Dedifferentiated amniotic fluid mesenchymal stem cell (primary cell): ENCODE data around the gene CLOCK.

ENCODE experiments used
- DNase-seq: peaks from one replicate; pipeline ENCODE4 v3.0.0-alpha.2; 2016; ENCODE audit errors: extremely low spot score

The CLOCK gene

GRCh38 chr4:55540271-55540670, 6.4 kb downstream of the CLOCK start:
- no peak for DNase-seq

- DNase-seq, result no peak
These were observed 7.1 kb downstream of the CLOCK start for GRCh38 chr4:55539658-55540057.

- no peak for DNase-seq
These were observed 8.2 kb downstream of the CLOCK start for GRCh38 chr4:55538531-55538930.

GRCh38 chr4:55534306-55534705, 12.4 kb downstream of the CLOCK start:
- DNase-seq, result no peak

- DNase-seq, result no peak
These were observed 16.0 kb downstream of the CLOCK start for GRCh38 chr4:55530691-55531090.

GRCh38 chr4:55530167-55530566, 16.5 kb downstream of the CLOCK start:
- no peak for DNase-seq

- no peak for DNase-seq
These were observed 18.2 kb downstream of the CLOCK start for GRCh38 chr4:55528491-55528890.

GRCh38 chr4:55524844-55525571, 21.7 kb downstream of the CLOCK start:
- DNase-seq, result peak; percentile 54

- no peak for DNase-seq
These were observed 28.3 kb downstream of the CLOCK start for GRCh38 chr4:55518442-55518841.

GRCh38 chr4:55517526-55518229, 29.0 kb downstream of the CLOCK start:
- no peak for DNase-seq

- DNase-seq, result no peak
These were observed 33.7 kb downstream of the CLOCK start for GRCh38 chr4:55512922-55513571.

GRCh38 chr4:55512077-55512476, 34.6 kb downstream of the CLOCK start:
- no peak for DNase-seq

- no peak for DNase-seq
These were observed 36.0 kb downstream of the CLOCK start for GRCh38 chr4:55510685-55511084.

GRCh38 chr4:55509266-55509665, 37.4 kb downstream of the CLOCK start:
- no peak for DNase-seq

- DNase-seq, result no peak
These were observed 39.1 kb downstream of the CLOCK start for GRCh38 chr4:55507612-55508011.

GRCh38 chr4:55503169-55503568, 43.5 kb downstream of the CLOCK start:
- peak; percentile 57 for DNase-seq

- no peak for DNase-seq
These were observed 46.6 kb downstream of the CLOCK start for GRCh38 chr4:55500072-55500471.

- DNase-seq, result no peak
These were observed 47.2 kb downstream of the CLOCK start for GRCh38 chr4:55499495-55499894.

- no peak for DNase-seq
These were observed 48.7 kb downstream of the CLOCK start for GRCh38 chr4:55498051-55498450.

GRCh38 chr4:55491486-55491885, 55.2 kb downstream of the CLOCK start:
- no peak for DNase-seq

- no peak for DNase-seq
These were observed 58.0 kb downstream of the CLOCK start for GRCh38 chr4:55488716-55489115.

GRCh38 chr4:55485821-55486220, 60.9 kb downstream of the CLOCK start:
- DNase-seq, result no peak

GRCh38 chr4:55483315-55483714, 63.4 kb downstream of the CLOCK start:
- no peak for DNase-seq
